Measurements from ENCODE around the gene AHCYL1. TPM values are rescaled to one million over a fixed set of nuclear protein-coding genes. Genes with fewer than 3 reads are reported as not detected.

Gene AHCYL1
- total and polyA plus RNA-seq, 10 donors, result 16.2 to 65.3 (median 50.0) TPM

DNA sequence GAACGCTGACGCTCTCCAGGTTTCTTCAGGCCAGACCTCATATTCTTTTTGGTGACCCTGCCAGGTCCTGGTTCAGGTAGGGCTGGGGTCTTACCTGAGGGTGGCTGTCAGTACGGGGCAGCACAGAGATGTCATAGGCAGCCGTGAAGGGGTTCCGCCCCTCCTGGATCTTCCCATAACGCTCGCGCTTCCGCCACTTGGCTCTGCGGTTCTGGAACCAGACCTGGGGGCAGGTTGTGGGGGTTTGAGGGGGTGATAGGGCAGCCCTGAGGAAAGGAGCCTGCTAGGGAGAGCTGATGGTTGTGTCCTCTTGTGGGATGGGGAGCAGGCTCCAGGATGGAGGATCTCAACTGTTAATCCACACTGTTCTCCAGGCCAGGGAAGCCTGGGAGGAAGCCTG is 76.8 kb downstream of the AHCYL1 start:
- Histone ChIP-seq H3K9me3 (no peaks in the 10 kb centered on the region), H3K27me3 (replicated peaks in 1 of 7) (peaks cover 0 to 16% (median 0%) of the 10 kb centered on the region in 7 donors), H3K36me3 (peaks cover 0 to 69% (median 27%) of the 10 kb centered on the region in 6 donors), H3K27ac (no peak overlapping the region), H3K4me1 (peaks cover 0 to 26% (median 12%) of the 10 kb centered on the region in 6 donors), H3K4me3 (no peak overlapping the region)
- intact Hi-C loops (cut with DNase I; ENCODE audit: low total_unique reads), result no loop called here
- TF ChIP-seq, protein P1, sequence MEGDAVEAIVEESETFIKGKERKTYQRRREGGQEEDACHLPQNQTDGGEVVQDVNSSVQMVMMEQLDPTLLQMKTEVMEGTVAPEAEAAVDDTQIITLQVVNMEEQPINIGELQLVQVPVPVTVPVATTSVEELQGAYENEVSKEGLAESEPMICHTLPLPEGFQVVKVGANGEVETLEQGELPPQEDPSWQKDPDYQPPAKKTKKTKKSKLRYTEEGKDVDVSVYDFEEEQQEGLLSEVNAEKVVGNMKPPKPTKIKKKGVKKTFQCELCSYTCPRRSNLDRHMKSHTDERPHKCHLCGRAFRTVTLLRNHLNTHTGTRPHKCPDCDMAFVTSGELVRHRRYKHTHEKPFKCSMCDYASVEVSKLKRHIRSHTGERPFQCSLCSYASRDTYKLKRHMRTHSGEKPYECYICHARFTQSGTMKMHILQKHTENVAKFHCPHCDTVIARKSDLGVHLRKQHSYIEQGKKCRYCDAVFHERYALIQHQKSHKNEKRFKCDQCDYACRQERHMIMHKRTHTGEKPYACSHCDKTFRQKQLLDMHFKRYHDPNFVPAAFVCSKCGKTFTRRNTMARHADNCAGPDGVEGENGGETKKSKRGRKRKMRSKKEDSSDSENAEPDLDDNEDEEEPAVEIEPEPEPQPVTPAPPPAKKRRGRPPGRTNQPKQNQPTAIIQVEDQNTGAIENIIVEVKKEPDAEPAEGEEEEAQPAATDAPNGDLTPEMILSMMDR (IDR thresholded peaks at IDR 0.05 in 8 of 11, conservative IDR thresholded peaks at IDR 0.05 in 3 of 11), result no peak
- TF ChIP-seq POLR2AphosphoS5 (IDR thresholded peaks at IDR 0.05) (no peak), POLR2A (IDR thresholded peaks at IDR 0.05) (no peak)
- DNase-seq, result peak; percentile 64
- WGBS, 5 donors, result 96 to 98% (median 97%) methylated on average over 10 of the region's 10 CpGs

DNA sequence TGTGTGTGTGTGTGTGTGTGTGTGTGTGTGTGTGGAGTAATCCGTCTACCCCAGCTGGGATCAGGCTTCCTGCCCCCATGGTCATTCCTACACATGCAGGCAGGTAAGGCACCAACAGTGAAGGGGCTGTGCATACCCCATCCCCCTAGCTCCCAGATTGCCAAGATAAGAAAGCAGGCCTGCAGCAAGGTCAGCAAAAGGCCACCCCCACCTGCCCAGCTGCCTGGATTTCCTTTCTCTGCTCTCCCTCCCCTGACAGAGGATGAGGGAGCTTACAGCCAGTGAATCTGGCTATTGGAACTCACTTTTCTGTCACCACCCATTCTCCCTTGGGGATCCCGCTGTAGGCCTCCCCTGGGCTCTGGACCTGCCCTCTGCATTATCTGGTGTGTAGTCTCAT is 78.0 kb downstream of the AHCYL1 start:
- Histone ChIP-seq H3K9me3 (no peaks in the 10 kb centered on the region), H3K27me3 (replicated peaks in 1 of 7) (peaks cover 1 to 27% (median 11%) of the 10 kb centered on the region in 7 donors), H3K27ac (no peak overlapping the region), H3K36me3 (peaks cover 0 to 56% (median 14%) of the 10 kb centered on the region in 6 donors), H3K4me1 (peaks cover 1 to 23% (median 9%) of the 10 kb centered on the region in 6 donors), H3K4me3 (no peak overlapping the region)
- intact Hi-C loops (cut with DNase I; ENCODE audit: low total_unique reads), result no loop called here
- 60 to 91% (median 86%) methylated on average over 2 of the region's 2 CpGs for WGBS, 5 donors
- TF ChIP-seq POLR2AphosphoS5 (IDR thresholded peaks at IDR 0.05) (no peak), POLR2A (IDR thresholded peaks at IDR 0.05) (no peak)
- TF ChIP-seq, protein P1 (IDR thresholded peaks at IDR 0.05 in 8 of 11, conservative IDR thresholded peaks at IDR 0.05 in 3 of 11), result no peak
- DNase-seq, result no peak

DNA sequence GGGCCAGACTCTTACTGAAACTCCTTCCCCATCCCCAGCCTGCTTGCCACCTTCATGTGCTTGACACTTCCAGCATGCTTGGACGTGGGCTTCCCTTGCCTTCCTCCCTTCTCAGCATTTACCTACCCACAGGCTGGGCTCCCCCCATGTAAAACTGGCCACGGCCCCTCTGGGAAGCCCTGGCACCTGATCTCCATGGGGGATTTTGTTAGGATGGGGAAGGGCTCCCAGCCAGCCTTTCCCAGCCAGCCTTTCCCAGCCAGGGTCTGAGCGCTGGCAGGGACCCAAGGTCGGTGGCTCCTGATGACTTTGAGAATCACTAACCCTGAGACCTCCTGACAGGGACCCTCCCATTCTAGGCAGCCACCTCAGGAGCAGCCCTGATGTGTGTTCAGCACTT is 79.2 kb downstream of the AHCYL1 start:
- TF ChIP-seq POLR2A (IDR thresholded peaks at IDR 0.05), result no peak
- TF ChIP-seq, protein P1 (IDR thresholded peaks at IDR 0.05 in 8 of 11, conservative IDR thresholded peaks at IDR 0.05 in 3 of 11), result no peak
- no peak for TF ChIP-seq POLR2AphosphoS5 (IDR thresholded peaks at IDR 0.05)
- Histone ChIP-seq H3K9me3 (no peaks in the 10 kb centered on the region), H3K4me3 (no peak overlapping the region), H3K36me3 (peaks cover 0 to 45% (median 4%) of the 10 kb centered on the region in 6 donors), H3K27me3 (replicated peaks in 1 of 7) (peaks cover 9 to 39% (median 23%) of the 10 kb centered on the region in 7 donors), H3K27ac (no peak overlapping the region), H3K4me1 (peaks cover 8 to 23% (median 15%) of the 10 kb centered on the region in 6 donors)
- intact Hi-C loops (cut with DNase I; ENCODE audit: low total_unique reads), result no loop called here
- no peak for DNase-seq
- WGBS, 5 donors, result 37 to 87% (median 65%) methylated on average over 4 of the region's 4 CpGs

DNA sequence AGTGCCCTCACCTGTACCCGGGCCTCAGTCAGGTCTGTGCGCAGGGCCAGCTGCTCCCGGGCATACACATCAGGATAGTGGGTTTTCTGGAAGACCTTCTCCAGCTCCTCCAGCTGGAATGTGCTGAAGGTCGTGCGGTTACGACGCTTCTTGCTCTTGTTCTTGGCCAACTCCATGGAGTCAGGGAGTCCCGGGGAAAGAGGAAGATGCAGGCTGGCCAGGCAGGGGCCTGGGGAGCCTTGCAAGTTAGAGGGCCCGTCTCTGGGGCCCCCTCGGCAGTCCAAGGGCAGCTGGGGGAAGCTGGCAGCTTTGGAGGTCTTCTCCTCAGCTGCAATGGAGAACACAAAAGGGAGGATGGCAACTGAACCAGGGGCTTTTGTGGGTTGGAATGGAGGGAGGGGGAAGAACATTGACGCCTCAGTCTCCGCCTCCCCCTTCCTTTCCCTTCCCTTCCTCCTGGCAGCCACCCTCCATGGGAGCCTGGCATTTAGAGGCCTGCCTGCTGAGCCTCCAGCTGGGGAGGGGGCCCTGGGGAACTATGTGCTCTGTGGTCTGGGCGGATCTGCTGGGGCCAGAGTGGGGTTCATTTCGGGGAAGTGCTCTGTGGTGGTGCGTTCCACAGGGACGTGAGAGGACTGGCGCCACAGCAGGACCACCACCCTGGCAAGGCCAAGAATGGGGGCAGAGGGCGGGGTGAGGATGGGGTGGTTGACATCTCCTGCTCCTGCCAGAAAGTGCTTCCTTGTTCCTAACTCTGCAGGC is 80.2 kb downstream of the AHCYL1 start:
- Histone ChIP-seq H3K27me3 (replicated peaks in 1 of 7) (peaks cover 15 to 49% (median 32%) of the 10 kb centered on the region in 7 donors), H3K27ac (no peak overlapping the region), H3K9me3 (no peaks in the 10 kb centered on the region), H3K4me3 (no peak overlapping the region), H3K4me1 (peaks cover 18 to 31% (median 25%) of the 10 kb centered on the region in 6 donors), H3K36me3 (peaks cover 0 to 35% (median 2%) of the 10 kb centered on the region in 6 donors)
- TF ChIP-seq, protein P1 (IDR thresholded peaks at IDR 0.05 in 8 of 11, conservative IDR thresholded peaks at IDR 0.05 in 3 of 11), result no peak
- 56 to 83% (median 78%) methylated on average over 8 to 18 of the region's 18 CpGs for WGBS, 5 donors
- intact Hi-C loops (cut with DNase I; ENCODE audit: low total_unique reads), result no loop called here
- no peak for DNase-seq
